DMS79 (cell line): ENCODE data around the gene MED8.
"Not testable (repeated sequence)": the region's sequence is repeated elsewhere in the genome, so short reads cannot be mapped to it uniquely, and the experiment has no call there.

Experiments
- DNase-seq: peaks from one replicate; lab custom pipeline; 2025; lab: John Stamatoyannopoulos, UW

MED8 gene

DNA sequence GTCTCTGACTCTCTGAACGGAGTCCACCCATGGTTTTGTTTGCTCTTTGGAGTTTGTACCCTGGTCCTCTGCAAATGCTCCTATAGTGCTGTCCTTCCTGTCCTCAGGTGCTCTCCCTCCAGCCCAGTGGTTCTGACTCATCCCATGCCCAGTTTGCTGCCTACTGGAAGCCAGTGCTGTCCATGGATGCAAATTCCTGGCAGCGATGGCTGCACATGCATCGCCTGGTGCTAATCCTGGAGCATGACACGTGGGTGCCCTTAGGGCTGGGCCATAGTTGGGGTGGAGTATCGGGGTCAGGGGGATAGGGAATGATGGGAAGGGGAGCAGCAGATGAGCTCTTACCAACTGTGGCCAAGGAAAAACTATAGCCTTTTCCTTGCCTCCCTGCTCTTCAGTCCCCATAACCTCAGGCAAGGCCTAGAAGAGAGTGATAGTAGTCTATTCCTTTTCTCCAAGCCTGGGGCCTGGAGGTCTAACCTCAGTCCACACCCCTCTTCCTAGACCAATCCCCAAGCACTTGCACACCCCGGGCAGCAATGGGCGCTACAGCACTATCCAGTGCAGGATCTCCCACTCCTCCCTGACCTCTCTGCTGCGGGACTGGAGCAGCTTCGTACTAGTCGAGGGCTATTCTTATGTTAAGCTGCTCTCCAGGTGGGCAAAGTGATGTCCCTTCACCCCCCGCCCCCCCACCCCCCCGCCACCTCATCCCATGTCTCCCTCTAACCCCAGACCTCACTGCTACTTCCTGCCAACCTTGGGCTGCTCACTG, 32.6 kb upstream of the MED8 start:
- DNase-seq = no peak

DNA sequence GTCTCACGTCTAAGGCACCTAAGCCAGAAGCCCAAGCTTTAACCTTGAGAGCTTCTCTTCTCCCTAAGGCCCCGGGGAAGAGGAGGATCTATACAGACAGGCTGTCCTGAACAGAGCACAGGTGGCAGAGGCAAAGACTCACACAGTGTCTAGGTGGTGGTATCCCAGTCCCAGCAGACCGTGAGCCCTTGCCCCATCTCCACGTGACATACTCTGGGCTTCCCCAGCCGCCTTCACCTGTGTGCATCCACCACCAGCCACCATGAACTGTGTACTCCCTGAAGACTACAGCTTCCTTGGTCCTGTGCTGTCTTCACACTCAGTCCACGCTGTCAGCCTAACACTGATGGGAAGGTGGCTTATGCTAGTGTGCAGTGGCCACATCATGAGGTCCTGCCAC, 31.8 kb upstream of the MED8 start:
- DNase-seq = no peak

GRCh38 chr1:43420874-43421273, 31.3 kb upstream of the MED8 start:
- no peak for DNase-seq

- DNase-seq = no peak
Measured at GRCh38 chr1:43419627-43420425, 30.2 kb upstream of the MED8 start.

- DNase-seq = peak; percentile 98
Measured at GRCh38 chr1:43418858-43419257, 29.3 kb upstream of the MED8 start.

DNA sequence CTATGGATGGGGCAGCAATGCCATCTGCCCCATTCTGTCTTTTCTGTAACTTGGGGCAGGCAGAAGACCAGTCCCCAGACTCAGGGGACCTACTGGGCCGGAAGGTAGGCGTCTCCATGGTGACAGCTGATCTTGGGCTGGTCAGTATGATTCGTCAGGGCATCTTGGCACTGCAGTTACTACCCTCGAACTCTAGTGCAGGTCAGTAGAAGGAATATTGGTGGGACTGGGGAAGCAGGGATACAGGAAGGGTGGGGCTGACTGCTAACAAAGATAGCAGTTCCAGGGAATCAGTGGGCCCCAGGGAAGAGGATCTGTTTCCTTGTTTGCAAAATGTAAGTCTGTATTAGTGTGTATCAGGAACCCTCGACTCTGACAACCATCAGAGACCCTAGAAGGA, 26.3 kb upstream of the MED8 start:
- no peak for DNase-seq

- no peak for DNase-seq
Measured at GRCh38 chr1:43414634-43415223, 25.1 kb upstream of the MED8 start.

- not testable (repeated sequence) for DNase-seq
Measured at GRCh38 chr1:43413426-43413825, 23.8 kb upstream of the MED8 start.

DNA sequence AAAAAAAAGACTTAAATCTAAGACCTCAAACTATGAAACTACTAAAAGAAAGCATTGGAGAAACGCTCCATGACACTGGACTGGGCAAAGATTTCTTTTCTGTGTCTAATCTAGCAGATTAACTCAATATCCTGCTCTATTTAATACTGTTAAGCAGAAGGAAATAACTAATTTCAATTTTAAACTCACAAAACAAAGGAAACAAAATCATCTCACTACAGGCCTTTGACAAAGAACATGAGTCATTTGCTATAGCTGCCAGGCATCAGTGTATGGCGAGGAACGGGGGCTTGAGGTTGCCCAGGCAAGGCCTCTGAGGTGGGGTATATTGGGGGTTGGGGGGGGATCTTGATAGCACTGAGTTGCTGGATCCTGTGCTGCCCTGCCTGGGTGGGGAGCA, 21.0 kb upstream of the MED8 start:
- no peak for DNase-seq

GRCh38 chr1:43405876-43406234, 16.3 kb upstream of the MED8 start:
- DNase-seq = no peak

- no peak for DNase-seq
Measured at GRCh38 chr1:43405219-43405875, 15.7 kb upstream of the MED8 start.

- no peak for DNase-seq
Measured at GRCh38 chr1:43404353-43404752, 14.8 kb upstream of the MED8 start.

DNA sequence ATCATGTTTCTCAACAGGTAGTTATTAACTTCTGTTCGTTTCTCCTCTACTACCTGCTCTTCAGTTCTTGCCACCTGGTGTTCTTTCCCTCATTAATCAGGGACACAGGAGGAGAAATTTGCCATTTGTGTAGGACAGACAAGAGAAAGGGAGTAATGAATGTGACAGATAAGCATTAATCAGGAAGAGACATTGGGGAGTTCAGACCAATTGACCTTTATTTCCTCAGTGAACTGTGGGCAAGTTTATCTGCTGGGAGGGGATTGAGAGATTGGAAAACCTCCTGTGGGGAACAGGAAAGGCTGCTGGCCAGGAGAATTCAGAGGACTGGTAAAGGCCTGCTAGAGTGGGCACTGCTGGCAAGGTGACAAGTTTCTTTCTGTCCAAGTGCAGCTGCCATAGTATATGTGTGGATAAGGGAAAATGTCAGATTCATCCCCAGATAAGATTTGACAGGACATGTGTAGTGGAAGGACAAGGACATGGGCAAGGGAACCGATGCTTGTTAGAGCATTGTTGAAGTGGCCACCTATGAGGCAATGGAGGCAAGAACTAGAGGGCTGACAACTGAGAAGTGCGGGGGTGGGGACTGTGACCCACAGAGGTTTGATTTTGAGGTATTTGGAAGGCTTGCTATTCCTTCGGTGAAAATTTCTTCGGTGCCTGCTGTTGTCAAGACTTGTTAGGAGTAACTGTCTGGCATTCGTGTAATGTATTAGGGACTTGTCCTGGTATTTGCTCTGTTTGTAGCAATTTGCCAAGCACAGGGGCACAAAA, 12.7 kb upstream of the MED8 start:
- peak; percentile 17 for DNase-seq

DNA sequence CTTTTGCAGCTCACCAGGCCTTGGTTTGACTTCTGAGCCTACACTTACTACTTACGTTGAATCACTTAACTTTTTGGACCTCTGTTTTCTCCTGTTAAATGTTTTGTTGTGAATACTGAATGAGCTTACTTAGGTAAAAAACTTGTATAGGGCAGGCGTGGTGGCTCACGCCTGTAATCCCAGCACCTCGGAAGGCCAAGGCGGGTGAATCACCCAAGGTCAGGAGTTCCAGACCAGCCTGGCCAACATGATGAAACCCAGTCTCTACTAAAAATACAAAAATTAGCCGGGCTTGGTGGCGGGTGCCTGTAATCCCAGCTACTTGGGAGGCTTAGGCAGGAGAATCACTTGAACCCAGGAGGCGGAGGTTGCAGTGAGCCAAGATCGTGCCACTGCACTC, 10.8 kb upstream of the MED8 start:
- not testable (repeated sequence) for DNase-seq

GRCh38 chr1:43398227-43398626, 8.6 kb upstream of the MED8 start:
- DNase-seq = no peak

- DNase-seq = peak; percentile 85
Measured at GRCh38 chr1:43396059-43396458, 6.5 kb upstream of the MED8 start.

GRCh38 chr1:43395523-43395922, 5.9 kb upstream of the MED8 start:
- no peak for DNase-seq

GRCh38 chr1:43392702-43393101, 3.1 kb upstream of the MED8 start:
- no peak for DNase-seq

DNA sequence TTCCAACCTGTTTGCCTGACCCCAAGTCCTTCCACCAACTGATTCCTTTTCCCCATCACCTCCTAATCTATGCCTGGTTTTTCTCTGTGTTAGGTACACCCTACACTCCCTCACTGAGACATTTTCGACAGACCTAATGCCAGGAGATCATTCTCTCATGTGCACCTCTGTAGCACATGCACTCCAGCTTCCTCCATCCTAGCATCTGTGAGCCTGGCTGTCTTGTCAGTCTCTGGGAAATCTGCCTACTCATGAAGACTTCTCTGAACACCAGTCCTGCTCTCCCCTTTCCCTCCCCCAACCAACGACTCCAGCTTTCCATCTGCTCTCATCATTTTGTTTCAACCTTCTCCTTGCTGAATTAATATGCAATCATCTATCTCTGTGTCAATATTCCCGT, 987 bp downstream of the MED8 start:
- no peak for DNase-seq

DNA sequence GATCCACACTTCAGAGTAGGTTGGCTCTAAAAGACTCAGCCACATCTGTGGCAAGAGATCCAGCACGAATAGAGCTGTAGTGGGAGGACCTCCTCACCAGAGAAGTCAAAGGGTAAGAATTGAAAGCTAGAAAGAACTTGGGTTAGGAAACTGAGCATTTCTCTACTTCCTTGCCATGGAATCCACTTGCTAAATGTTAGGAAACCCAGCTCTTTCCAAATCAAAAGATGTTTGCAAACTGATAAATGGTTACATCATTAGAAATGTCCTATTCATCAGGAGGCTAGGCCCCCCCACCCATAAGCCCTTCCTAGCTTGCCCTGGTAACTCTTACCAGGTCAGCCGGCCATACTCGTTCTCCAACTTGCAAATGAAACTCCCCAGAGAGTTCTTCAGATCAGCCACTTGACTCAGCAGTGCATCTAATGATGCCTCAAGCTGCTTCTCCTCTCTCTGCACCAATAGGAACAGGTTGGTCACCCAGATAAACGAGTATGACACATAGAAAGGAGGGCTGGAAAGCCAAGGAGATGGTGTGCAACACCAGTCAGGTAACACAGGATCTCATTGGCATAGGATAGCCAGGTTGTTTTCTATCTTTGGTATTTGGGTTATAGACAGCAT, 1.5 kb downstream of the MED8 start:
- DNase-seq = peak; percentile 23

- DNase-seq = no peak
Measured at GRCh38 chr1:43386676-43387075, 2.9 kb downstream of the MED8 start.
